Measurements from ENCODE around the gene NOC2L. TPM values are rescaled to one million over a fixed set of nuclear protein-coding genes. Genes with fewer than 3 reads are reported as not detected.
"Not testable (repeated sequence)": the region's sequence is repeated elsewhere in the genome, so short reads cannot be mapped to it uniquely, and the experiment has no call there.

The NOC2L gene
- total RNA-seq, 1 experiment from 2014 or later: 130 TPM

GRCh38 chr1:899636-900317 lies 59.3 kb downstream of the NOC2L start:
- no CpG with 5 or more reads among the region's 8 CpGs for WGBS (ENCODE audit: extremely low coverage, insufficient read length, low lambda C conversion rate)
- Histone ChIP-seq H3K56ac (ENCODE audit: insufficient read length, low read depth, low read length) (no peak overlapping the region), H4K20me1 (ENCODE audit: control insufficient read depth, insufficient read depth, insufficient read length) (no peaks in the 10 kb centered on the region), H3K79me2 (ENCODE audit: insufficient read depth, low read length) (no peaks in the 10 kb centered on the region), H2AFZ (ENCODE audit: low read length) (no peak overlapping the region), H3K4ac (ENCODE audit: low read depth, low read length) (no peak overlapping the region), H4K8ac (replicated peaks; ENCODE audit: insufficient read length, low read depth, low read length) (no peak overlapping the region), H3K27ac (ENCODE audit: insufficient read length, low read depth, low read length) (no peak overlapping the region), H2BK20ac (ENCODE audit: low read depth, low read length, poor library complexity, severe bottlenecking) (no peak overlapping the region), H2BK12ac (ENCODE audit: insufficient read length, low read depth, low read length) (no peak overlapping the region), H3K14ac (ENCODE audit: insufficient read depth, low read length) (no peak overlapping the region), H3K4me1 (ENCODE audit: insufficient read depth, low read length) (no peaks in the 10 kb centered on the region), H3K27me3 (ENCODE audit: insufficient read depth, low read length) (peaks cover 5% of the 10 kb centered on the region; the same call in 1 of the 2 replicates), H2BK5ac (ENCODE audit: insufficient read length, low read length) (no peak overlapping the region), H3K23me2 (ENCODE audit: insufficient read length, low read depth, low read length, poor library complexity, severe bottlenecking) (no peaks in the 10 kb centered on the region), H4K91ac (ENCODE audit: insufficient read length, low read depth, low read length) (no peak overlapping the region), H3K9ac (ENCODE audit: extremely low read depth, insufficient read length, low read length) (no peak overlapping the region), H3K4me2 (ENCODE audit: insufficient read depth, insufficient read length, low read length) (no peak overlapping the region), H3K18ac (ENCODE audit: insufficient read length, low read depth, low read length) (no peak overlapping the region), H2AK5ac (ENCODE audit: insufficient read length, low read length) (no peak overlapping the region), H3K9me3 (ENCODE audit: control insufficient read depth, low read depth, low read length) (no peaks in the 10 kb centered on the region), H2BK120ac (ENCODE audit: low read depth, low read length, poor library complexity, severe bottlenecking) (no peak overlapping the region), H3K23ac (ENCODE audit: insufficient read length, low read depth, low read length) (no peak overlapping the region), H4K5ac (ENCODE audit: insufficient read length, low read depth, low read length) (no peak overlapping the region), H2BK15ac (ENCODE audit: low read depth, low read length) (no peak overlapping the region), H3K79me1 (ENCODE audit: insufficient read depth, low read depth, low read length, poor library complexity, severe bottlenecking) (no peaks in the 10 kb centered on the region), H3T11ph (ENCODE audit: low read length) (no peak overlapping the region)
- no peak for DNase-seq
- peaks cover 2 to 6% of the 10 kb centered on the region in 2 experiments; a peak in 2 of 4 replicates for H3K4me1 Mint-ChIP-seq
- H3K36me3 Mint-ChIP-seq (ENCODE audit: insufficient read depth in 1 of 3, low read depth in 3 of 3): no peaks in the 10 kb centered on the region
- H3K27me3 Mint-ChIP-seq (ENCODE audit: low read depth): peaks cover 96% of the 10 kb centered on the region
- TF ChIP-seq CTCF (conservative IDR thresholded peaks at IDR 0.05): no peak
- H3K4me3 Mint-ChIP-seq: no peak overlapping the region
- no peak overlapping the region for H3K27ac Mint-ChIP-seq
- peaks cover 3% of the 10 kb centered on the region in 2 experiments; a peak in 2 of 5 replicates for H3K9me3 Mint-ChIP-seq

GRCh38 chr1:897951-898350 lies 61.1 kb downstream of the NOC2L start:
- not testable (repeated sequence) for H3K23me2 ChIP-seq (ENCODE audit: insufficient read length, low read depth, low read length, poor library complexity, severe bottlenecking); H3K36me3 Mint-ChIP-seq (ENCODE audit: insufficient read depth in 1 of 3, low read depth in 3 of 3); H2BK12ac ChIP-seq (ENCODE audit: insufficient read length, low read depth, low read length); H2AFZ ChIP-seq (ENCODE audit: low read length); H3K4me2 ChIP-seq (ENCODE audit: insufficient read depth, insufficient read length, low read length); H3K27ac Mint-ChIP-seq; H2BK120ac ChIP-seq (ENCODE audit: low read depth, low read length, poor library complexity, severe bottlenecking); H4K91ac ChIP-seq (ENCODE audit: insufficient read length, low read depth, low read length); H3K27me3 ChIP-seq (ENCODE audit: insufficient read depth, low read length); H3K4me3 Mint-ChIP-seq; H3K18ac ChIP-seq (ENCODE audit: insufficient read length, low read depth, low read length); H3K9ac ChIP-seq (ENCODE audit: extremely low read depth, insufficient read length, low read length); H3K14ac ChIP-seq (ENCODE audit: insufficient read depth, low read length); H2BK20ac ChIP-seq (ENCODE audit: low read depth, low read length, poor library complexity, severe bottlenecking); H3K79me1 ChIP-seq (ENCODE audit: insufficient read depth, low read depth, low read length, poor library complexity, severe bottlenecking); H2BK15ac ChIP-seq (ENCODE audit: low read depth, low read length); H3K27ac ChIP-seq (ENCODE audit: insufficient read length, low read depth, low read length); H2BK5ac ChIP-seq (ENCODE audit: insufficient read length, low read length); H3K4me1 ChIP-seq (ENCODE audit: insufficient read depth, low read length); H2AK5ac ChIP-seq (ENCODE audit: insufficient read length, low read length); DNase-seq; H4K8ac ChIP-seq (replicated peaks; ENCODE audit: insufficient read length, low read depth, low read length); H3K4ac ChIP-seq (ENCODE audit: low read depth, low read length); H3K79me2 ChIP-seq (ENCODE audit: insufficient read depth, low read length); H3K9me3 ChIP-seq (ENCODE audit: control insufficient read depth, low read depth, low read length); H3K9me3 Mint-ChIP-seq; H3K4me1 Mint-ChIP-seq; H4K5ac ChIP-seq (ENCODE audit: insufficient read length, low read depth, low read length); H4K20me1 ChIP-seq (ENCODE audit: control insufficient read depth, insufficient read depth, insufficient read length); H3K56ac ChIP-seq (ENCODE audit: insufficient read length, low read depth, low read length); H3K23ac ChIP-seq (ENCODE audit: insufficient read length, low read depth, low read length); H3T11ph ChIP-seq (ENCODE audit: low read length)
- H3K27me3 Mint-ChIP-seq (ENCODE audit: low read depth): peaks cover 96% of the 10 kb centered on the region
- no CpG with 5 or more reads among the region's 17 CpGs for WGBS (ENCODE audit: extremely low coverage, insufficient read length, low lambda C conversion rate)

All from H9 (cell line).